Measurements from ENCODE around the gene XRCC1. TPM values are rescaled to one million over a fixed set of nuclear protein-coding genes. Genes with fewer than 3 reads are reported as not detected.
"Not testable (repeated sequence)": the region's sequence is repeated elsewhere in the genome, so short reads cannot be mapped to it uniquely, and the experiment has no call there.

Gene XRCC1
- total RNA-seq, 4 donors from 2014 or later, result 29.6 to 38.8 (median 31.3) TPM

DNA sequence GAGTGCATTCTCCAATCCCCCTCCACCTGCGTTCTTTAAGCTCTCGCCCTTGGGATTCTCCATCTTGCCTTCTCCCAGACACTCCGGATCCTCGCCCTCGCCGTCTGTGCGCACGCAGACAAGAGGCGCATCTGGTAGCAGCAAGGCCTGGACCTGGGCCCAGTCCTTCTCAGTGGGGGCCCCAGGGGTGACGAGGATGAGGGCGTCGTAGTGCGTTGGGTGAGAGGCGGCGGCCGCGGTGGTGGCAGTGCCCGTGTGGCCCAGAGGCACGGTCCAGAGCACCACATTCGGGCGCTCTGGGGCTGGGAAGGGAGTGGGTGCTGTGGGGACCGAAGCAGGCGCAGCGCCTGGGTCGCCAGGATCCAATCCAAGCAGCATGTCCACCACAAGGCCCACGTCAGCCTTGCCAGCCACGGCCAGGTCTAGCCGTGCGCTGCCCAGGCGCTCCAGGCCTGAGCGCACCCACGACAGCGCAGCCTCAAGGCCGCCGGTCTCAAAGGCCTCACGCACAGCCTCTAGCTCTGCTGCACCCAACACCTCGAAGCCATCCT lies 17.5 kb upstream of the XRCC1 start:
- H3K4me3 ChIP-seq (replicated peaks in 1 of 3), result no peak overlapping the region
- peaks cover 7 to 22% of the 10 kb centered on the region in 2 donors for H3K36me3 ChIP-seq
- 96 to 97% methylated on average over 24 to 29 of the region's 37 CpGs for WGBS, 2 donors
- H3K27ac ChIP-seq, result no peak overlapping the region
- no peaks in the 10 kb centered on the region for H3K9me3 ChIP-seq
- H3K27me3 ChIP-seq, result no peaks in the 10 kb centered on the region
- TF ChIP-seq CTCF (IDR thresholded peaks at IDR 0.05) (no peak), POLR2A (IDR thresholded peaks at IDR 0.05) (no peak)
- DNase-seq, result no peak
- intact Hi-C loops (cut with DNase I), result loop anchor here (10.0 kb wide), 1 partner anchor 58 kb away; the partner anchor contains the start of gene ZNF575
- H3K4me1 ChIP-seq, result peaks cover 30 to 31% of the 10 kb centered on the region in 2 donors

DNA sequence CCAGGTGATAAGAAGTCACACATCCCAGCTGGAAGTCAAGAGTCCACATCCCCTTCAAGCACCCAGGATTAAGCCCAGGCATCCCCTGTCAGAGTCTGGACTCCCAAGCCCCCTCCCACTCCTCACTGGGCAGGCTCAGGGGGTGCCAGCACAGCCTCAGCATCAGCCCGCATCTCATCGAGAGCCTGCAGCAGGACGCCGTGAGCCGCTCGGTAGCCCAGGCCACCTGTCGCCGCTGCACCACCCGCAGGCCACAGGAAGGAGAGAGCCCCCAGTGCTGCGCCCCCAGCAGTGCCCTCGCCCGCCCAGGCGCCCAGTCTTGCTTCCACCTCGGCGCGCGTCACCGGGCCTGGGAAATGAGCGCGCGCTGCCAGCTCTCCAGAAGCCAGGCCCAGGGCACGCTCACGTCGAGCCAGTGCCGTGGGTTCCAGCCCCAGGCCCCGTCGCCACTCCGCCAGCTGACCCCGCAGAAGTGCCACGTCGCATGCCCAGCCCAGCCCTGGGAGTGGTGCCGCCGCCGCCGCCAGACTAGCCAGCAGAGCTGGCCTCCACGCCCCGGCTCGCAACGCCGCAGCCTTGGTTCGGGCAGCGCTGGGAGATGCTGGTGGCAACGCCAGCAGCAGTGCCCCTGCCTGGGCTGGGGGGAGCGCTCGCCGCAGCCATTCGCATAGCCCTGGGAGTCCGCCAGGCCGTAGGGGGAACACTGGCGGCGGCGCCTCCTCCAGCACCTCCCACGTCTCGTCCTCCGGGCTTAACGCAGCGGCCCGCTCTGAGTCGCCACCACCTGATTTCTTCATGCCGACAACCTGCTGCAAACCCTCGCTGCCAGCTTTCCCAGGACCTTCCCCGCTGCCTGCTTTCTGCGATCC lies 16.8 kb upstream of the XRCC1 start:
- Histone ChIP-seq H3K27me3 (no peaks in the 10 kb centered on the region), H3K4me1 (peaks cover 22 to 24% of the 10 kb centered on the region in 2 donors), H3K36me3 (peaks cover 7 to 22% of the 10 kb centered on the region in 2 donors), H3K4me3 (replicated peaks in 1 of 3) (no peak overlapping the region), H3K27ac (no peak overlapping the region), H3K9me3 (no peaks in the 10 kb centered on the region)
- WGBS, 2 donors, result 96% methylated on average over 46 to 55 of the region's 63 CpGs
- TF ChIP-seq CTCF (IDR thresholded peaks at IDR 0.05) (no peak), POLR2A (IDR thresholded peaks at IDR 0.05) (no peak)
- intact Hi-C loops (cut with DNase I), result loop anchor here (10.0 kb wide), 1 partner anchor 57 kb away; the partner anchor contains the start of gene ZNF575
- no peak for DNase-seq

DNA sequence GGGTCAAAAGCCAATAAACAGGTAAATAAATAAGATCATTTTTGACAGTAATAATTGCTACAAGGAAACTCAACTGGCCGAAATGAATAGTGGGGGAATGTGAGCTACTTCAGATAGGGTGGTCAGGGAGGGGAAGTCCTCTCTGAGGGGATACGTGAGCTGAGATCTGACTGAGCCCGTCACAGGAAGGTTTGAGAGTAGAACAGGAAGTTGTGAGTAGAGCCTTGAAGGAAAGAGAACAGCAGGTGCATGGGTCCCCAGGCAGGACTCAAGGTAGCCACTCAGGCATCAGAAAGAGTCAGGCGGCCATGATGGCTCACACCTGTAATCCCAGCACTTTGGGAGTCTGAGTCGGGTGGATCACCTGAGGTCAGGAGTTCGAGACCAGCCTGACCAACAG lies 14.4 kb upstream of the XRCC1 start:
- no peak for DNase-seq
- H3K36me3 ChIP-seq, result peaks cover 7 to 22% of the 10 kb centered on the region in 2 donors
- WGBS, 2 donors, result 88 to 89% methylated on average over 6 of the region's 6 CpGs

DNA sequence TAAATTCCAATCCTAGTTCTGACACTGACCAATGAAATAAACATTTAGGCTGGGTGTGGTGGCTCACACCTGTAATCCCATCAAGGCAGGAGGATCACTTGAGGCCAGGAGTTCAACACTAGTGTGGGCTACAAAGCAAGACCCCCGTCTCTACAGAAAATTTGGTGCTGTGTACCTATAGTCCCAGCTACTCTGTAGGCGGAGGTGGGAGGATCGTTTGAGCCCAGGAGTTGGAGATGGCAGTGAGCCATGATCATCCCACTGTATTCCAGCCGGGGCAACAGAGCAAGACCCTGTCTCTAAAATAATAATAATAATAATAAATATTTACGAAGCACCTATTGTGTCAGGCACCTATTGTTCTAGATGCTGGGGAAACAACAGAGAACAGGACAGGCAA lies 13.9 kb upstream of the XRCC1 start:
- Histone ChIP-seq H3K4me1 (peaks cover 6 to 20% of the 10 kb centered on the region in 2 donors), H3K36me3 (peaks cover 7 to 21% of the 10 kb centered on the region in 2 donors), H3K9me3 (no peaks in the 10 kb centered on the region), H3K27me3 (no peaks in the 10 kb centered on the region), H3K27ac (no peak overlapping the region), H3K4me3 (replicated peaks in 1 of 3) (no peak overlapping the region)
- no peak for DNase-seq
- intact Hi-C loops (cut with DNase I), result no loop called here
- TF ChIP-seq CTCF (IDR thresholded peaks at IDR 0.05), result no peak
- no peak for TF ChIP-seq POLR2A (IDR thresholded peaks at IDR 0.05)
- WGBS, 2 donors, result 88 to 91% methylated on average over 5 of the region's 5 CpGs

More for the DNA sequence above, 14.4 kb upstream of the XRCC1 start:
- TF ChIP-seq POLR2A (IDR thresholded peaks at IDR 0.05) (no peak), CTCF (IDR thresholded peaks at IDR 0.05) (no peak)
- H3K4me1 ChIP-seq, result peaks cover 10 to 20% of the 10 kb centered on the region in 2 donors
- no peak overlapping the region for H3K4me3 ChIP-seq (replicated peaks in 1 of 3)
- intact Hi-C loops (cut with DNase I), result loop anchor here (10.0 kb wide), 1 partner anchor 55 kb away; the partner anchor contains the start of gene ZNF575
- no peaks in the 10 kb centered on the region for H3K9me3 ChIP-seq
- H3K27me3 ChIP-seq, result no peaks in the 10 kb centered on the region
- no peak overlapping the region for H3K27ac ChIP-seq

DNA sequence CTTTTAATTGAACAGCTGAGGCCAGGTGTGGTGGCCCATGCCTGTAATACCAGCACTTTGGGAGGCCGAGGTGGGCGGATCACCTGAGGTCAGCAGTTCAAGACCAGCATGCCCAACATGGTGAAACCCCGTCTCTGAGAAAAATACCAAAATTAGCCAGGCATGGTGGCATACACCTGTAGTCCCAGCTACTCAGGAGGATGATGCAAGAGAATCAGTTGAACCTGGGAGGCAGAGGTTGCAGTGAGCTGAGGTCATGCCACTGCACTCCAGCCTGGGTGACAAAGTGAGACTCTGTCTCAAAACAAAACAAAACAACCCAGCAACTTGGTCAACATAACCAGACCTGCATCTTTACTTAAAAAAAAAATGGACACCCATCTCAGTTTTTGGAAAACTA lies 11.7 kb upstream of the XRCC1 start:
- H3K27ac ChIP-seq; DNase-seq; intact Hi-C loops (cut with DNase I); H3K27me3 ChIP-seq; H3K4me3 ChIP-seq (replicated peaks in 1 of 3); H3K36me3 ChIP-seq; H3K9me3 ChIP-seq: not testable (repeated sequence)
- peaks cover 0 to 16% of the 10 kb centered on the region in 2 donors for H3K4me1 ChIP-seq
- 93 to 100% methylated on average over 3 of the region's 3 CpGs for WGBS, 2 donors

All from thyroid gland (tissue), 4 donors.